ENCODE data around the gene TPGS2.

DNA sequence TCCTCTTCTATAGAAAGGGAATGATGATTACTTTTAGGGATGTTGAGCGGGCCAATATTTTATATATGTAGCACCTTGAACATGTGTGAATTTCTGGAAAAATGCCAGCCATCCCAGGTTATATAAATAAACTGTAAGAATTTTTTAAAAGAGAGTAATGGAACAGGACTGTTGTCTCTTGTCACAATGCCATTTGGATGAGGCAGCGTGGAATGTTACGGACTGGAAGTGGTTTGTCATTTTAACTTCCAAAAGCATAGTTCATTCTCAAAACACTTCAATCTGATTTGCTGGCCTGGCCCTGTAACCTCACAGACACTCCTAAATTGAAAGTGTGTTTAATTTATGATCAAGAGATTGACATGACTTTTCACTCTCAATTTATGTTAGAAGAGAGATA is 70.8 kb downstream of the TPGS2 start:
- TF ChIP-seq EZH2 (IDR thresholded peaks at IDR 0.05; ENCODE audit: insufficient read depth, poor library complexity, severe bottlenecking) (no peak), EZH2phosphoT487 (IDR thresholded peaks at IDR 0.05; ENCODE audit: insufficient read depth, low read depth) (no peak)
